H1 (cell line): ENCODE data around the gene CCDC51. TPM values are rescaled to one million over a fixed set of nuclear protein-coding genes. Genes with fewer than 3 reads are reported as not detected.

Experiments used
- CTCF ChIA-PET: fragments of 300-600 bp; sonication (Branson Sonifier 250); formaldehyde crosslinking; loops from one replicate; lab custom pipeline; 2021; ENCODE audit not compliant: partially characterized antibody; lab: Charles Lee
- POLR2A ChIA-PET: fragments of 300-600 bp; sonication (Branson Sonifier 250); formaldehyde crosslinking; loops from one replicate; lab custom pipeline; 2021; ENCODE audit warnings: inconsistent platforms; ENCODE audit not compliant: partially characterized antibody; lab: Charles Lee
- DNase-seq, 2 experiments: peaks; one replicate each; pipeline versions ENCODE4 v3.0.0 to v3.0.0-alpha.2; 2010 to 2022; ENCODE audit warnings: low spot score in 2 of 2, low read depth in 1 of 2, mixed read lengths in 1 of 2
- FAIRE-seq: peaks from 2 replicates; lab custom pipeline; 2011; peaks lifted over from hg19 to GRCh38; lab: Jason Lieb, UNC
- H2AFZ ChIP-seq: 2 replicates; pipeline ENCODE4 v1.8.1; 2012; ENCODE audit warnings: low read length, inconsistent platforms
- H2AK5ac ChIP-seq: 2 replicates; pipeline ENCODE4 v1.6.1; 2013; ENCODE audit warnings: low read depth, low read length
- H2BK120ac ChIP-seq: replicated peaks from 2 replicates; pipeline ENCODE3; 2013; ENCODE audit warnings: low read depth, low read length, inconsistent platforms
- H2BK12ac ChIP-seq: 2 replicates; pipeline ENCODE4 v1.6.1; 2013; ENCODE audit warnings: low read depth, low read length
- H2BK15ac ChIP-seq: 2 replicates; pipeline ENCODE4 v1.6.1; 2013; ENCODE audit warnings: low read length
- H2BK20ac ChIP-seq: 2 replicates; pipeline ENCODE4 v1.6.1; 2013; ENCODE audit warnings: low read length
- H2BK5ac ChIP-seq: 2 replicates; pipeline ENCODE4 v1.6.1; 2013; ENCODE audit warnings: low read depth, low read length
- H3K14ac ChIP-seq: 2 replicates; pipeline ENCODE4 v1.6.1; 2013; ENCODE audit warnings: inconsistent platforms; ENCODE audit not compliant: insufficient read length
- H3K18ac ChIP-seq: 2 replicates; pipeline ENCODE4 v1.6.1; 2013; ENCODE audit warnings: low read length; ENCODE audit errors: extremely low read depth
- H3K23ac ChIP-seq: 2 replicates; pipeline ENCODE4 v1.6.1; 2013; ENCODE audit warnings: inconsistent platforms; ENCODE audit not compliant: insufficient read length
- H3K23me2 ChIP-seq: 2 replicates; pipeline ENCODE4 v1.6.1; 2013; ENCODE audit warnings: low read depth, low read length
- H3K27ac ChIP-seq: 2 replicates; pipeline ENCODE4 v1.6.1; 2011; ENCODE audit warnings: low read depth, low read length, inconsistent platforms
- H3K27me3 ChIP-seq, 4 experiments: replicated peaks in 1 of 4; 1 replicate in 1 of 4; 2 replicates in 3 of 4; pipeline versions ENCODE4 v1.6.1 to v1.8.1; 2011 to 2013; ENCODE audit warnings: low read length in 3 of 4, mild to moderate bottlenecking in 3 of 4, inconsistent platforms in 2 of 4, mixed read lengths in 2 of 4, moderate library complexity in 1 of 4; ENCODE audit not compliant: control insufficient read depth in 3 of 4, insufficient read depth in 3 of 4; ENCODE audit errors: extremely low read depth in 1 of 4
- H3K36me3 ChIP-seq, 4 experiments: 2 replicates each; pipeline versions ENCODE4 v1.6.1 to v1.8.1; 2011 to 2013; ENCODE audit warnings: mild to moderate bottlenecking in 4 of 4, low read length in 3 of 4, moderate library complexity in 2 of 4, control low read depth in 1 of 4, inconsistent platforms in 1 of 4; ENCODE audit not compliant: insufficient read depth in 4 of 4, control insufficient read depth in 2 of 4
- H3K4ac ChIP-seq: replicated peaks from 2 replicates; pipeline ENCODE3; 2013; ENCODE audit warnings: low read length, low read depth, mixed read lengths, inconsistent platforms; ENCODE audit not compliant: insufficient read length
- H3K4me1 ChIP-seq, 4 experiments: replicated peaks in 1 of 4; 1 replicate in 1 of 4; 2 replicates in 3 of 4; pipeline versions ENCODE4 v1.6.1 to v1.8.1; 2011 to 2013; ENCODE audit warnings: low read length in 3 of 4, inconsistent platforms in 2 of 4, mixed read lengths in 1 of 4; ENCODE audit not compliant: insufficient read depth in 4 of 4, control insufficient read depth in 3 of 4
- H3K4me2 ChIP-seq, 2 experiments: 2 replicates each; pipeline versions ENCODE4 v1.6.1 to v1.8.1; 2011 to 2013; ENCODE audit warnings: low read depth in 2 of 2, low read length in 2 of 2, control low read depth in 1 of 2, inconsistent platforms in 1 of 2, mild to moderate bottlenecking in 1 of 2; ENCODE audit not compliant: insufficient read depth in 1 of 2
- H3K4me3 ChIP-seq, 4 experiments: fragments of 200-600, 300-600 bp in 1 of 4; sonication (generic), shearing (Covaris generic), sonication (Bioruptor Twin) in 1 of 4; 2 replicates each; pipeline versions ENCODE4 v1.5.1 to v1.8.1; 2011 to 2016; ENCODE audit warnings: low read length in 4 of 4, low read depth in 3 of 4, control low read depth in 2 of 4, inconsistent platforms in 2 of 4, mild to moderate bottlenecking in 2 of 4, mixed read lengths in 1 of 4, moderate library complexity in 1 of 4; ENCODE audit not compliant: insufficient read depth in 2 of 4; ENCODE audit errors: extremely low read depth in 1 of 4
- H3K56ac ChIP-seq: replicated peaks from 2 replicates; pipeline ENCODE3; 2013; ENCODE audit warnings: low read depth, mild to moderate bottlenecking, mixed read lengths, low read length, inconsistent platforms; ENCODE audit not compliant: insufficient read length
- H3K79me1 ChIP-seq: 2 replicates; pipeline ENCODE4 v1.6.1; 2013; ENCODE audit warnings: low read depth, low read length, control low read depth
- H3K79me2 ChIP-seq, 2 experiments: 2 replicates each; pipeline versions ENCODE4 v1.6.1 to v1.8.1; 2012 to 2013; ENCODE audit warnings: low read length in 2 of 2, mild to moderate bottlenecking in 2 of 2, inconsistent platforms in 1 of 2; ENCODE audit not compliant: insufficient read depth in 2 of 2, control insufficient read depth in 1 of 2
- H3K9ac ChIP-seq, 4 experiments: replicated peaks in 1 of 4; 1 replicate in 1 of 4; 2 replicates in 3 of 4; pipeline versions ENCODE4 v1.6.1 to v1.8.1; 2011 to 2013; ENCODE audit warnings: low read depth in 3 of 4, low read length in 3 of 4, control low read depth in 2 of 4, mild to moderate bottlenecking in 2 of 4, moderate library complexity in 2 of 4, inconsistent platforms in 1 of 4; ENCODE audit errors: extremely low read depth in 1 of 4
- H3K9me3 ChIP-seq, 2 experiments: 2 replicates each; pipeline versions ENCODE4 v1.6.1 to v1.8.1; 2012 to 2013; ENCODE audit warnings: mild to moderate bottlenecking in 2 of 2, moderate library complexity in 2 of 2, control low read depth in 1 of 2, inconsistent platforms in 1 of 2, low read depth in 1 of 2, low read length in 1 of 2, mixed read lengths in 1 of 2; ENCODE audit not compliant: insufficient read depth in 2 of 2
- H4K20me1 ChIP-seq, 2 experiments: replicated peaks in 1 of 2; 2 replicates each; pipeline versions ENCODE3 to v1.8.1; 2011 to 2013; ENCODE audit warnings: inconsistent platforms in 2 of 2, low read length in 2 of 2, mild to moderate bottlenecking in 1 of 2; ENCODE audit not compliant: insufficient read depth in 2 of 2, control insufficient read depth in 1 of 2
- H4K5ac ChIP-seq: 2 replicates; pipeline ENCODE4 v1.6.1; 2013; ENCODE audit warnings: low read length, low read depth, mixed read lengths, inconsistent platforms; ENCODE audit not compliant: insufficient read length
- H4K8ac ChIP-seq: 2 replicates; pipeline ENCODE4 v1.8.0; 2013; ENCODE audit warnings: mild to moderate bottlenecking, moderate library complexity, low read length, inconsistent platforms; ENCODE audit not compliant: insufficient read depth; ENCODE audit errors: extremely low read depth
- H4K91ac ChIP-seq: replicated peaks from 2 replicates; pipeline ENCODE3; 2013; ENCODE audit warnings: low read length, mixed read lengths, inconsistent platforms; ENCODE audit not compliant: insufficient read length
- GABPA ChIP-seq: IDR thresholded peaks from 2 replicates; pipeline ENCODE4 v1.6.1; 2011; ENCODE audit warnings: mild to moderate bottlenecking, low read length, moderate library complexity, borderline replicate concordance; ENCODE audit not compliant: insufficient read depth
- MAFK ChIP-seq: IDR thresholded peaks from 2 replicates; pipeline ENCODE4 v1.6.1; 2012; ENCODE audit warnings: low read depth, mild to moderate bottlenecking, improper control_type of control experiment, low read length
- POLR2A ChIP-seq, 2 experiments: IDR thresholded peaks; 1 replicate in 1 of 2; 2 replicates in 1 of 2; pipeline ENCODE4 v1.6.1; 2011; ENCODE audit warnings: low read depth in 2 of 2, low read length in 2 of 2, mild to moderate bottlenecking in 2 of 2; ENCODE audit errors: control extremely low read depth in 1 of 2
- SIN3A ChIP-seq, 2 experiments: IDR thresholded peaks in 1 of 2; conservative IDR thresholded peaks in 1 of 2; 2 replicates each; pipeline ENCODE4 v1.6.1; 2011 to 2012; ENCODE audit warnings: low read length in 2 of 2, improper control_type of control experiment in 1 of 2, low read depth in 1 of 2, mild to moderate bottlenecking in 1 of 2
- SP2 ChIP-seq: IDR thresholded peaks from 2 replicates; pipeline ENCODE4 v1.6.1; 2012; ENCODE audit warnings: mild to moderate bottlenecking, low read length, inconsistent platforms
- SP4 ChIP-seq: IDR thresholded peaks from 2 replicates; pipeline ENCODE4 v1.6.1; 2012; ENCODE audit warnings: low read length, inconsistent platforms
- WGBS, 2 experiments: shearing (Covaris generic) in 1 of 2; methylation state at CpG; one replicate each; pipeline versions ENCODE4 v1.1.6 to v1.1.7; 2013 to 2015; ENCODE audit warnings: low lambda C conversion rate in 2 of 2, mixed read lengths in 2 of 2, inconsistent platforms in 1 of 2, low coverage in 1 of 2, missing lambda C conversion rate in 1 of 2; ENCODE audit not compliant: insufficient replicate concordance in 2 of 2, insufficient coverage in 1 of 2, insufficient read length in 1 of 2; ENCODE audit errors: extremely low coverage in 1 of 2, missing lambda C conversion rate in 1 of 2; 5-methylcytosine and 5-hydroxymethylcytosine counted together
- polyA plus RNA-seq, 7 experiments: library from polyadenylated mRNA; depleted of rRNA in 3 of 7; stranded (reverse) in 5 of 7; unstranded in 2 of 7; fragments of >200 nt in 5 of 7; fragments of 200-250 nt in 2 of 7; gene quantifications; 1 replicate in 5 of 7; 2 replicates in 1 of 7; 4 replicates in 1 of 7; pipeline versions ENCODE4 v1.2.1 to v1.2.3, GENCODE V29; 2011 to 2013; ENCODE audit warnings: missing spikeins in 2 of 7, mixed read lengths in 2 of 7
- total RNA-seq: library from RNA; stranded (reverse); fragmentation: NEBNext Ultra II Directional; extraction: Animal tissue kit (Norgen Biotek cat#: 25700); gene quantifications from 2 replicates; pipeline ENCODE4 v1.2.1, GENCODE V29; 2021

CCDC51 gene
- total and polyA plus RNA-seq, 2 of the 8 experiments (the other 6 are each of a cell fraction or from before 2014, with no cell fraction given), result 21.3 to 21.4 TPM

GRCh38 chr3:48422681-48423080, 17.2 kb downstream of the CCDC51 start:
- H3K36me3 ChIP-seq, result peaks cover 24 to 34% (median 26%) of the 10 kb centered on the region in 4 experiments; a peak in 7 of 8 replicates

More at GRCh38 chr3:48422681-48423080, 17.2 kb downstream of the CCDC51 start:
- Histone ChIP-seq H3K4ac (no peak overlapping the region), H3K79me1 (peaks cover 42% of the 10 kb centered on the region), H4K8ac (no peak overlapping the region), H4K5ac (no peak overlapping the region), H3K9ac (no peak overlapping the region), H3K14ac (no peak overlapping the region), H4K91ac (no peak overlapping the region), H2BK20ac (no peak overlapping the region), H2BK120ac (no peak overlapping the region), H3K4me1 (peaks cover under 1 to 25% (median 8%) of the 10 kb centered on the region in 4 experiments), H3K18ac (no peak overlapping the region), H4K20me1 (peaks cover 28 to 53% of the 10 kb centered on the region in 2 experiments), H2AK5ac (no peak overlapping the region), H2BK15ac (no peak overlapping the region), H3K56ac (no peak overlapping the region), H2BK12ac (no peak overlapping the region), H3K4me3 (no peak overlapping the region), H2AFZ (no peak overlapping the region), H3K4me2 (no peak overlapping the region), H3K9me3 (no peaks in the 10 kb centered on the region), H3K27ac (no peak overlapping the region), H3K23ac (no peak overlapping the region), H2BK5ac (no peak overlapping the region), H3K27me3 (no peaks in the 10 kb centered on the region), H3K23me2 (peaks cover 6% of the 10 kb centered on the region; the same call in 1 of the 2 replicates), H3K79me2 (peaks cover 25 to 58% of the 10 kb centered on the region in 2 experiments)
- peak in 1 of 2 experiments; percentile 27; a peak in 1 of 3 replicates for TF ChIP-seq POLR2A (IDR thresholded peaks at IDR 0.05; ENCODE audit: control extremely low read depth in 1 of 2, low read depth in 2 of 2, low read length in 2 of 2)
- TF ChIP-seq SP2, result no peak
- no peak for TF ChIP-seq SP4
- no peak for TF ChIP-seq SIN3A (conservative IDR thresholded peaks at IDR 0.05 in 1 of 2, IDR thresholded peaks at IDR 0.05 in 1 of 2; ENCODE audit: low read depth in 1 of 2, low read length in 2 of 2)
- no peak for TF ChIP-seq MAFK
- no peak for TF ChIP-seq GABPA
- FAIRE-seq, result no peak
- 89% methylated on average over 8 of the region's 8 CpGs; no CpG with 5 or more reads in 1 of the 2 experiments for WGBS, 2 experiments
- ChIA-PET CTCF (interaction anchor here (0.6 to 6.9 kb wide), 17 partner anchors 8 to 1267 kb away, joined by 3 to 95 read pairs (median 4); partner anchors contain the start of genes CCDC51, MST1 and RNF123), POLR2A (interaction anchor here (0.6 to 31.5 kb wide), 6 partner anchors 8 to 179 kb away, joined by 3 to 650 read pairs (median 46); partner anchors contain the start of genes ATRIP, CCDC51 and TMA7)
- DNase-seq, result no peak
